ENCODE data around the gene LARP4B.
A peak's percentile ranks its signal among the peaks of the same experiment; 100 is the strongest.
"Not testable (repeated sequence)": the region's sequence is repeated elsewhere in the genome, so short reads cannot be mapped to it uniquely, and the experiment has no call there.

LARP4B gene

GRCh38 chr10:786633-787474 is 144.7 kb downstream of the LARP4B start:
- DNase-seq (ENCODE audit: low spot score): peak; percentile 50

- DNase-seq (ENCODE audit: low spot score): peak; percentile 41
Observed at GRCh38 chr10:785861-786214, 145.7 kb downstream of the LARP4B start.

GRCh38 chr10:785089-785860 is 146.2 kb downstream of the LARP4B start:
- no peak for DNase-seq (ENCODE audit: low spot score)

GRCh38 chr10:784403-785088 is 147.0 kb downstream of the LARP4B start:
- peak; percentile 78 for DNase-seq (ENCODE audit: low spot score)

- peak; percentile 45 for DNase-seq (ENCODE audit: low spot score)
Observed at GRCh38 chr10:782751-783648, 148.5 kb downstream of the LARP4B start.

GRCh38 chr10:780536-781524 is 150.7 kb downstream of the LARP4B start:
- peak; percentile 29 for DNase-seq (ENCODE audit: low spot score)

- no peak for DNase-seq (ENCODE audit: low spot score)
Observed at GRCh38 chr10:778626-779330, 152.7 kb downstream of the LARP4B start.

- DNase-seq (ENCODE audit: low spot score): no peak
Observed at GRCh38 chr10:777913-778479, 153.5 kb downstream of the LARP4B start.

GRCh38 chr10:776772-777171 is 154.7 kb downstream of the LARP4B start:
- DNase-seq (ENCODE audit: low spot score): no peak

GRCh38 chr10:775245-776075 is 156.0 kb downstream of the LARP4B start:
- DNase-seq (ENCODE audit: low spot score): no peak

GRCh38 chr10:774661-775244 is 156.8 kb downstream of the LARP4B start:
- DNase-seq (ENCODE audit: low spot score): no peak

- DNase-seq (ENCODE audit: low spot score): no peak
Observed at GRCh38 chr10:774223-774622, 157.3 kb downstream of the LARP4B start.

- no peak for DNase-seq (ENCODE audit: low spot score)
Observed at GRCh38 chr10:773562-774161, 157.8 kb downstream of the LARP4B start.

GRCh38 chr10:772227-772637 is 159.3 kb downstream of the LARP4B start:
- no peak for DNase-seq (ENCODE audit: low spot score)

- DNase-seq (ENCODE audit: low spot score): no peak
Observed at GRCh38 chr10:771647-772046, 159.9 kb downstream of the LARP4B start.

GRCh38 chr10:770975-771374 is 160.5 kb downstream of the LARP4B start:
- no peak for DNase-seq (ENCODE audit: low spot score)

- not testable (repeated sequence) for DNase-seq (ENCODE audit: low spot score)
Observed at GRCh38 chr10:770048-770712, 161.3 kb downstream of the LARP4B start.
